MCF 10A (cell line): Measurements from ENCODE around the gene KCNA1. TPM values are rescaled to one million over a fixed set of nuclear protein-coding genes. Genes with fewer than 3 reads are reported as not detected.
"Not testable (repeated sequence)": the region's sequence is repeated elsewhere in the genome, so short reads cannot be mapped to it uniquely, and the experiment has no call there.

Experiments
- BruUV-seq: library from RNA; stranded (reverse); fragments of 400-500 nt; replicated peaks from 2 replicates; lab custom pipeline; 2021; lab: Mats Ljungman, UMichigan
- CTCF ChIA-PET: fragments of 300-600 bp; sonication (Branson Sonifier 250); formaldehyde crosslinking; extraction: SDS; loops from one replicate; lab custom pipeline; 2021; ENCODE audit warnings: antibody characterized with exemption, inconsistent platforms; lab: Yijun Ruan, JAX
- POLR2A ChIA-PET: fragments of 300-600, 350-650 bp; sonication (Branson Sonifier 250); formaldehyde crosslinking; extraction: SDS; loops from one replicate; lab custom pipeline; 2020; ENCODE audit warnings: antibody characterized with exemption, inconsistent platforms; lab: Yijun Ruan, JAX
- DNase-seq: peaks from one replicate; pipeline ENCODE4 v3.0.0-alpha.2; 2018; ENCODE audit not compliant: unreplicated experiment
- H3K27ac Mint-ChIP-seq: one replicate; pipeline ENCODE4 v1.8.0; 2022; ENCODE audit warnings: mild to moderate bottlenecking, low read depth, mixed read lengths; ENCODE audit not compliant: unreplicated experiment
- H3K27me3 Mint-ChIP-seq: one replicate; pipeline ENCODE4 v1.8.0; 2022; ENCODE audit warnings: mixed read lengths; ENCODE audit not compliant: insufficient read depth, unreplicated experiment
- H3K36me3 Mint-ChIP-seq: one replicate; pipeline ENCODE4 v1.8.0; 2022; ENCODE audit warnings: mild to moderate bottlenecking, moderate library complexity, mixed read lengths; ENCODE audit not compliant: insufficient read depth, unreplicated experiment
- H3K4me1 Mint-ChIP-seq: one replicate; pipeline ENCODE4 v1.8.0; 2022; ENCODE audit warnings: mixed read lengths; ENCODE audit not compliant: insufficient read depth, unreplicated experiment
- H3K4me3 Mint-ChIP-seq: one replicate; pipeline ENCODE4 v1.8.0; 2022; ENCODE audit warnings: mild to moderate bottlenecking, moderate library complexity, mixed read lengths; ENCODE audit not compliant: unreplicated experiment
- H3K9me3 Mint-ChIP-seq: one replicate; pipeline ENCODE4 v1.8.0; 2022; ENCODE audit warnings: mixed read lengths; ENCODE audit not compliant: unreplicated experiment
- CTCF ChIP-seq: fragments of 200-600 bp; IDR thresholded peaks from one replicate; pipeline ENCODE4 v1.8.0; 2022; ENCODE audit warnings: antibody characterized with exemption, mild to moderate bottlenecking; ENCODE audit not compliant: unreplicated experiment
- intact Hi-C: fragments of 100-400 bp; cut with micrococcal nuclease; formaldehyde crosslinking; loops from 2 replicates; pipeline ENCODE4 v1.14.1; 2022
- total RNA-seq: library from RNA; stranded (reverse); gene quantifications from 2 replicates; pipeline ENCODE4 v1.2.3, GENCODE V29; 2022

The KCNA1 gene
- total RNA-seq, 1 experiment from 2014 or later = not detected

GRCh38 chr12:4870423-4870822, 39.3 kb upstream of the KCNA1 start:
- intact Hi-C loops = no loop called here
- H3K27me3 Mint-ChIP-seq = no peaks in the 10 kb centered on the region
- TF ChIP-seq CTCF = no peak
- no peaks in the 10 kb centered on the region for H3K4me1 Mint-ChIP-seq
- H3K36me3 Mint-ChIP-seq = no peaks in the 10 kb centered on the region
- H3K9me3 Mint-ChIP-seq = peaks cover 12% of the 10 kb centered on the region
- ChIA-PET CTCF (interaction anchor here (0.6 to 6.7 kb wide), 4 partner anchors 14 to 132 kb away, joined by 3 to 101 read pairs (median 3); no protein-coding TSS in a partner anchor), POLR2A (no interaction called here)
- no peak for DNase-seq
- no peak overlapping the region for H3K4me3 Mint-ChIP-seq
- no TSS peak for BruUV-seq
- no peak overlapping the region for H3K27ac Mint-ChIP-seq

- H3K36me3 Mint-ChIP-seq = no peaks in the 10 kb centered on the region
- no peak overlapping the region for H3K27ac Mint-ChIP-seq
Measured at GRCh38 chr12:4871514-4871913, 38.2 kb upstream of the KCNA1 start.

GRCh38 chr12:4873947-4874346, 35.8 kb upstream of the KCNA1 start:
- Mint-ChIP-seq H3K4me1 (no peaks in the 10 kb centered on the region), H3K27me3 (no peaks in the 10 kb centered on the region), H3K36me3 (no peaks in the 10 kb centered on the region), H3K9me3 (peaks cover 21% of the 10 kb centered on the region), H3K27ac (no peak overlapping the region), H3K4me3 (no peak overlapping the region)
- DNase-seq = no peak
- intact Hi-C loops = no loop called here
- TF ChIP-seq CTCF = no peak
- no TSS peak for BruUV-seq
- ChIA-PET CTCF (interaction anchor here (0.6 kb wide), 1 partner anchor 87 kb away, joined by 3 read pairs; no protein-coding TSS in a partner anchor), POLR2A (no interaction called here)

More at GRCh38 chr12:4871514-4871913, 38.2 kb upstream of the KCNA1 start:
- ChIA-PET POLR2A (no interaction called here), CTCF (interaction anchor here (6.7 kb wide), 1 partner anchor 15 kb away, joined by 101 read pairs; no protein-coding TSS in a partner anchor)
- DNase-seq = no peak
- no peak for TF ChIP-seq CTCF
- Mint-ChIP-seq H3K4me3 (no peak overlapping the region), H3K4me1 (no peaks in the 10 kb centered on the region), H3K9me3 (peaks cover 12% of the 10 kb centered on the region), H3K27me3 (no peaks in the 10 kb centered on the region)
- BruUV-seq = no TSS peak
- intact Hi-C loops = no loop called here

GRCh38 chr12:4874671-4875070, 35.0 kb upstream of the KCNA1 start:
- Mint-ChIP-seq H3K27me3 (no peaks in the 10 kb centered on the region), H3K4me3 (no peak overlapping the region), H3K27ac (no peak overlapping the region), H3K4me1 (no peaks in the 10 kb centered on the region), H3K36me3 (no peaks in the 10 kb centered on the region), H3K9me3 (peaks cover 22% of the 10 kb centered on the region)
- ChIA-PET POLR2A (no interaction called here), CTCF (interaction anchor here (0.9 to 1.1 kb wide), 2 partner anchors 13 to 17 kb away, joined by 3 to 4 read pairs; no protein-coding TSS in a partner anchor)
- no TSS peak for BruUV-seq
- intact Hi-C loops = no loop called here
- DNase-seq = no peak
- TF ChIP-seq CTCF = no peak

GRCh38 chr12:4879481-4879880, 30.2 kb upstream of the KCNA1 start:
- CTCF ChIA-PET = interaction anchor here (2.0 kb wide), 1 partner anchor 22 kb away, joined by 9 read pairs; no protein-coding TSS in a partner anchor
- H3K9me3 Mint-ChIP-seq = peaks cover 40% of the 10 kb centered on the region
- DNase-seq, POLR2A ChIA-PET, BruUV-seq, H3K36me3 Mint-ChIP-seq, H3K4me3 Mint-ChIP-seq, intact Hi-C loops, H3K27me3 Mint-ChIP-seq, H3K27ac Mint-ChIP-seq, H3K4me1 Mint-ChIP-seq: not testable (repeated sequence)
